Transverse colon (tissue), 4 donors: Measurements from ENCODE around the gene FAM9B. TPM values are rescaled to one million over a fixed set of nuclear protein-coding genes. Genes with fewer than 3 reads are reported as not detected.

Source experiments
- DNase-seq: peaks from one replicate; pipeline ENCODE4 v3.0.0-alpha.2; 2019
- H3K27ac ChIP-seq, 4 donors: fragments of 200-600 bp; sonication (generic); 2 replicates each; pipeline ENCODE4 v1.5.1; 2016 to 2018; ENCODE audit warnings: inconsistent platforms in 4 of 4
- H3K27me3 ChIP-seq: fragments of 200-600 bp; sonication (generic); 2 replicates; pipeline ENCODE4 v1.5.1; 2017; ENCODE audit warnings: inconsistent platforms
- H3K36me3 ChIP-seq, 4 donors: fragments of 200-600 bp; sonication (generic); 2 replicates each; pipeline ENCODE4 v1.5.1; 2017 to 2019; ENCODE audit warnings: inconsistent platforms in 4 of 4
- H3K4me1 ChIP-seq, 4 donors: fragments of 200-600 bp; sonication (generic); 2 replicates each; pipeline ENCODE4 v1.5.1; 2017 to 2020; ENCODE audit warnings: inconsistent platforms in 4 of 4
- H3K4me3 ChIP-seq, 4 donors: fragments of 200-600 bp; sonication (generic); 1 replicate in 1 of 4; 2 replicates in 3 of 4; pipeline versions ENCODE4 v1.5.1 to v1.6.1; 2017 to 2019; ENCODE audit warnings: inconsistent platforms in 4 of 4
- H3K9me3 ChIP-seq, 2 donors: fragments of 200-600 bp; sonication (generic); 2 replicates each; pipeline ENCODE4 v1.5.1; 2017 to 2019; ENCODE audit warnings: inconsistent platforms in 2 of 2
- CTCF ChIP-seq, 5 experiments: fragments of 200-600 bp in 3 of 5; fragments of 450-650 bp in 2 of 5; sonication (generic) in 3 of 5; IDR thresholded peaks; 1 replicate in 2 of 5; 2 replicates in 3 of 5; pipeline ENCODE4 v1.5.1; 2016 to 2017; ENCODE audit warnings: antibody characterized with exemption in 5 of 5, inconsistent platforms in 3 of 5, mild to moderate bottlenecking in 2 of 5, moderate library complexity in 1 of 5
- EP300 ChIP-seq: sonication (generic); formaldehyde crosslinking; IDR thresholded peaks from one replicate; pipeline ENCODE4 v1.6.1; 2017; ENCODE audit warnings: antibody characterized with exemption, low read depth
- POLR2A ChIP-seq: fragments of 450-650 bp; IDR thresholded peaks from one replicate; pipeline ENCODE4 v1.6.1; 2016; ENCODE audit warnings: antibody characterized with exemption, mild to moderate bottlenecking, moderate library complexity
- POLR2AphosphoS5 ChIP-seq, 3 donors: sonication (generic); formaldehyde crosslinking; IDR thresholded peaks; one replicate each; pipeline ENCODE4 v1.6.1; 2016; ENCODE audit warnings: antibody characterized with exemption in 3 of 3
- WGBS, 2 donors: methylation state at CpG; one replicate each; pipeline ENCODE4 v1.1.5; 2018; ENCODE audit warnings: low coverage in 1 of 2; 5-methylcytosine and 5-hydroxymethylcytosine counted together
- in situ Hi-C, 4 donors: fragments of 200-750 bp; cut with MboI; loops; one replicate each; pipeline versions ENCODE4 v1.15.0 to v1.15.1; 2017; ENCODE audit warnings: low sequenced_read_pairs in 3 of 4, low pct_ligation_motif_present in 1 of 4, low pct_unique_long_range_greater_than_20kb in 1 of 4
- intact Hi-C: fragments of 100-400 bp; cut with DNase I; formaldehyde crosslinking; loops from one replicate; pipeline ENCODE4 v1.15.1; 2023; ENCODE audit warnings: low total_unique reads
- total RNA-seq, 4 donors: library from RNA; depleted of rRNA; stranded (reverse); fragments of >200 nt; gene quantifications; one replicate each; pipeline ENCODE4 v1.1.0, GENCODE V29; 2016

The FAM9B gene
- total RNA-seq = not detected

GRCh38 chrX:9033989-9034388 is at the start of gene FAM9B:
FAM9B (minus strand) TSS chrX:9034127; CDS start chrX:9032986, 1,141 bp downstream.
- Histone ChIP-seq H3K27ac (no peak within 1 kb of the TSS), H3K27me3 (no peaks in the 10 kb centered on the region), H3K4me1 (no peaks in the 10 kb centered on the region), H3K36me3 (no peaks in the 10 kb centered on the region), H3K4me3 (no peak within 1 kb of the TSS), H3K9me3 (no peaks in the 10 kb centered on the region)
- in situ Hi-C loops (no loop called here), intact Hi-C loops (no loop called here)
- DNase-seq = no peak
- WGBS, 2 donors = 84% methylated on average over 11 of the region's 11 CpGs; no CpG with 5 or more reads in 1 of the 2 donors
- TF ChIP-seq EP300 (no peak), POLR2AphosphoS5 (IDR thresholded peaks at IDR 0.05) (no peak), POLR2A (no peak), CTCF (IDR thresholded peaks at IDR 0.05) (no peak)

- DNase-seq = no peak
- no peaks in the 10 kb centered on the region for H3K4me1 ChIP-seq
- intact Hi-C loops (no loop called here), in situ Hi-C loops (no loop called here)
- H3K36me3 ChIP-seq = no peaks in the 10 kb centered on the region
- WGBS, 2 donors = 84% methylated on average over 2 of the region's 2 CpGs; no CpG with 5 or more reads in 1 of the 2 donors
- H3K27me3 ChIP-seq = no peaks in the 10 kb centered on the region
- no peak overlapping the region for H3K27ac ChIP-seq
- no peak overlapping the region for H3K4me3 ChIP-seq
- TF ChIP-seq POLR2A = no peak
- TF ChIP-seq EP300 = no peak
- no peak for TF ChIP-seq CTCF (IDR thresholded peaks at IDR 0.05)
- no peak for TF ChIP-seq POLR2AphosphoS5 (IDR thresholded peaks at IDR 0.05)
- no peaks in the 10 kb centered on the region for H3K9me3 ChIP-seq
These were observed 47.3 kb upstream of the FAM9B start for GRCh38 chrX:9081271-9081670.

- 71 to 83% methylated on average over 2 to 5 of the region's 5 CpGs for WGBS, 2 donors
- no peaks in the 10 kb centered on the region for H3K27me3 ChIP-seq
- no peaks in the 10 kb centered on the region for H3K36me3 ChIP-seq
- H3K9me3 ChIP-seq = no peaks in the 10 kb centered on the region
- in situ Hi-C loops = no loop called here
- H3K4me1 ChIP-seq = no peaks in the 10 kb centered on the region
- DNase-seq = no peak
- TF ChIP-seq POLR2A (no peak), POLR2AphosphoS5 (IDR thresholded peaks at IDR 0.05) (no peak), EP300 (no peak), CTCF (IDR thresholded peaks at IDR 0.05) (no peak)
- no peak overlapping the region for H3K4me3 ChIP-seq
- H3K27ac ChIP-seq = no peak overlapping the region
- intact Hi-C loops = no loop called here
These were observed 40.4 kb upstream of the FAM9B start for GRCh38 chrX:9074326-9074725.

GRCh38 chrX:9072281-9072680 is 38.4 kb upstream of the FAM9B start:
- no peak overlapping the region for H3K27ac ChIP-seq
- H3K27me3 ChIP-seq = no peaks in the 10 kb centered on the region
- TF ChIP-seq CTCF (IDR thresholded peaks at IDR 0.05) (no peak), POLR2A (no peak), EP300 (no peak), POLR2AphosphoS5 (IDR thresholded peaks at IDR 0.05) (no peak)
- WGBS, 2 donors = 59% methylated on average over 3 to 5 of the region's 5 CpGs
- no peak for DNase-seq
- no peaks in the 10 kb centered on the region for H3K9me3 ChIP-seq
- H3K4me1 ChIP-seq = no peaks in the 10 kb centered on the region
- no peak overlapping the region for H3K4me3 ChIP-seq
- in situ Hi-C loops = no loop called here
- no peaks in the 10 kb centered on the region for H3K36me3 ChIP-seq
- intact Hi-C loops = no loop called here
